HG03175 (cell line): Measurements from ENCODE around the gene NFIC.

Source experiments
- ATAC-seq: cut with Tn5 transposase; IDR thresholded peaks from one replicate; pipeline ENCODE4 v1.9.1; 2021; ENCODE audit warnings: mild to moderate bottlenecking, moderate library complexity; ENCODE audit not compliant: unreplicated experiment

Gene NFIC

GRCh38 chr19:3358689-3359014, 7.7 kb upstream of the NFIC start:
- no peak for ATAC-seq

GRCh38 chr19:3359015-3359918, 7.1 kb upstream of the NFIC start:
- ATAC-seq, result peak; percentile 49

- ATAC-seq, result peak; percentile 29
Observed at GRCh38 chr19:3359919-3360420, 6.4 kb upstream of the NFIC start.

GRCh38 chr19:3360421-3361383, 5.7 kb upstream of the NFIC start:
- peak; percentile 31 for ATAC-seq

- ATAC-seq, result no peak
Observed at GRCh38 chr19:3361384-3362216, 4.8 kb upstream of the NFIC start.

GRCh38 chr19:3362217-3362906, 4.0 kb upstream of the NFIC start:
- ATAC-seq, result no peak

- no peak for ATAC-seq
Observed at GRCh38 chr19:3363841-3364500, 2.4 kb upstream of the NFIC start.

GRCh38 chr19:3364501-3364858, 1.9 kb upstream of the NFIC start:
- no peak for ATAC-seq

- ATAC-seq, result no peak
Observed at GRCh38 chr19:3365093-3365835, 1.1 kb upstream of the NFIC start.

- ATAC-seq, result no peak
Observed at GRCh38 chr19:3366753-3367627, 607 bp downstream of the NFIC start.

- no peak for ATAC-seq
Observed at GRCh38 chr19:3367628-3368440, 1.5 kb downstream of the NFIC start.

GRCh38 chr19:3368441-3368795, 2.0 kb downstream of the NFIC start:
- no peak for ATAC-seq

- ATAC-seq, result no peak
Observed at GRCh38 chr19:3368848-3369336, 2.5 kb downstream of the NFIC start.

- no peak for ATAC-seq
Observed at GRCh38 chr19:3369337-3370213, 3.2 kb downstream of the NFIC start.

- ATAC-seq, result no peak
Observed at GRCh38 chr19:3370214-3370720, 3.9 kb downstream of the NFIC start.
